ES-I3 (cell line): Measurements from ENCODE around the gene ZNF341.
"Not testable (repeated sequence)": the region's sequence is repeated elsewhere in the genome, so short reads cannot be mapped to it uniquely, and the experiment has no call there.

Source experiments
- H3K36me3 ChIP-seq: 2 replicates; pipeline ENCODE4 v1.6.1; 2013; ENCODE audit warnings: mild to moderate bottlenecking, low read length, control low read depth, moderate library complexity; ENCODE audit not compliant: insufficient read depth
- H3K4me1 ChIP-seq: 2 replicates; pipeline ENCODE4 v1.6.1; 2013; ENCODE audit warnings: mild to moderate bottlenecking, control low read depth, low read length; ENCODE audit not compliant: insufficient read depth
- H3K9ac ChIP-seq: 2 replicates; pipeline ENCODE4 v1.6.1; 2013; ENCODE audit warnings: low read depth, mild to moderate bottlenecking, low read length, moderate library complexity
- H3K9me3 ChIP-seq: 2 replicates; pipeline ENCODE4 v1.6.1; 2013; ENCODE audit warnings: mild to moderate bottlenecking, low read length, moderate library complexity; ENCODE audit not compliant: control insufficient read depth, insufficient read depth

The ZNF341 gene

GRCh38 chr20:33694639-33695012, 37.2 kb upstream of the ZNF341 start:
- no peaks in the 10 kb centered on the region for H3K36me3 ChIP-seq
- H3K9ac ChIP-seq: no peak overlapping the region
- no peaks in the 10 kb centered on the region for H3K9me3 ChIP-seq
- peaks cover 14% of the 10 kb centered on the region for H3K4me1 ChIP-seq

GRCh38 chr20:33696448-33696847, 35.3 kb upstream of the ZNF341 start:
- Histone ChIP-seq H3K9ac (no peak overlapping the region), H3K4me1 (peaks cover 9% of the 10 kb centered on the region; the same call in 1 of the 2 replicates), H3K36me3 (no peaks in the 10 kb centered on the region), H3K9me3 (no peaks in the 10 kb centered on the region)

- no peak overlapping the region for H3K9ac ChIP-seq
- H3K36me3 ChIP-seq: no peaks in the 10 kb centered on the region
- peaks cover 4% of the 10 kb centered on the region; the same call in 1 of the 2 replicates for H3K9me3 ChIP-seq
- peaks cover 9% of the 10 kb centered on the region; the same call in 1 of the 2 replicates for H3K4me1 ChIP-seq
Observed at GRCh38 chr20:33697129-33697528, 34.7 kb upstream of the ZNF341 start.

- H3K36me3 ChIP-seq, H3K4me1 ChIP-seq: not testable (repeated sequence)
Observed at GRCh38 chr20:33698966-33699365, 32.8 kb upstream of the ZNF341 start.

GRCh38 chr20:33700696-33701441, 30.9 kb upstream of the ZNF341 start:
- H3K9me3 ChIP-seq, H3K9ac ChIP-seq, H3K4me1 ChIP-seq, H3K36me3 ChIP-seq: not testable (repeated sequence)

More at GRCh38 chr20:33698966-33699365, 32.8 kb upstream of the ZNF341 start:
- H3K9ac ChIP-seq, H3K9me3 ChIP-seq: not testable (repeated sequence)

- no peaks in the 10 kb centered on the region; the same call in 1 of the 2 replicates for H3K4me1 ChIP-seq
- H3K9me3 ChIP-seq: peaks cover 4% of the 10 kb centered on the region; the same call in 1 of the 2 replicates
- H3K9ac ChIP-seq: no peak overlapping the region
Observed at GRCh38 chr20:33701629-33702450, 30.0 kb upstream of the ZNF341 start.

GRCh38 chr20:33702861-33703260, 28.9 kb upstream of the ZNF341 start:
- Histone ChIP-seq H3K36me3 (no peaks in the 10 kb centered on the region), H3K9ac (no peak overlapping the region), H3K4me1 (no peaks in the 10 kb centered on the region), H3K9me3 (peaks cover 4% of the 10 kb centered on the region; the same call in 1 of the 2 replicates)

More at GRCh38 chr20:33701629-33702450, 30.0 kb upstream of the ZNF341 start:
- no peaks in the 10 kb centered on the region for H3K36me3 ChIP-seq

- no peaks in the 10 kb centered on the region for H3K4me1 ChIP-seq
- peaks cover 4% of the 10 kb centered on the region; the same call in 1 of the 2 replicates for H3K9me3 ChIP-seq
- no peaks in the 10 kb centered on the region for H3K36me3 ChIP-seq
- H3K9ac ChIP-seq: no peak overlapping the region
Observed at GRCh38 chr20:33703498-33704137, 28.2 kb upstream of the ZNF341 start.

GRCh38 chr20:33704197-33704924, 27.4 kb upstream of the ZNF341 start:
- Histone ChIP-seq H3K9ac (no peak overlapping the region), H3K36me3 (no peaks in the 10 kb centered on the region), H3K9me3 (peaks cover 4% of the 10 kb centered on the region; the same call in 1 of the 2 replicates), H3K4me1 (no peaks in the 10 kb centered on the region)

GRCh38 chr20:33707668-33708067, 24.1 kb upstream of the ZNF341 start:
- Histone ChIP-seq H3K9ac (no peak overlapping the region), H3K9me3 (no peaks in the 10 kb centered on the region)

GRCh38 chr20:33709398-33709797, 22.4 kb upstream of the ZNF341 start:
- Histone ChIP-seq H3K4me1 (peaks cover 6% of the 10 kb centered on the region; the same call in 1 of the 2 replicates), H3K9ac (no peak overlapping the region), H3K9me3 (no peaks in the 10 kb centered on the region), H3K36me3 (no peaks in the 10 kb centered on the region)

More at GRCh38 chr20:33707668-33708067, 24.1 kb upstream of the ZNF341 start:
- Histone ChIP-seq H3K36me3 (no peaks in the 10 kb centered on the region), H3K4me1 (peaks cover 6% of the 10 kb centered on the region; the same call in 1 of the 2 replicates)

- Histone ChIP-seq H3K4me1 (peaks cover 6% of the 10 kb centered on the region; the same call in 1 of the 2 replicates), H3K9ac (peak overlapping the region; percentile 18; the same call in 1 of the 2 replicates), H3K9me3 (no peaks in the 10 kb centered on the region), H3K36me3 (no peaks in the 10 kb centered on the region)
Observed at GRCh38 chr20:33709905-33710541, 21.8 kb upstream of the ZNF341 start.

GRCh38 chr20:33710681-33711445, 20.9 kb upstream of the ZNF341 start:
- Histone ChIP-seq H3K9me3 (no peaks in the 10 kb centered on the region), H3K9ac (no peak overlapping the region), H3K4me1 (peaks cover 6% of the 10 kb centered on the region; the same call in 1 of the 2 replicates), H3K36me3 (no peaks in the 10 kb centered on the region)
